GM23338 (cell line): ENCODE measurements around the gene ZNF19. TPM values are rescaled to one million over a fixed set of nuclear protein-coding genes. Genes with fewer than 3 reads are reported as not detected.

Experiments
- ATAC-seq: fragments of 200-7000 bp; cut with Tn5 transposase; 3 replicates; pipeline ENCODE4 v1.9.1; 2020
- DNase-seq: peaks from one replicate; pipeline ENCODE4 v3.0.0-alpha.2; 2015; ENCODE audit warnings: low spot score
- H2AFZ ChIP-seq: fragments of 200-600 bp; sonication (generic); 2 replicates; pipeline ENCODE4 v1.8.0; 2016; ENCODE audit warnings: antibody characterized with exemption, mild to moderate bottlenecking, moderate library complexity
- H3F3A ChIP-seq: fragments of 200-600 bp; sonication (generic); replicated peaks from 2 replicates; pipeline ENCODE4 v1.8.0; 2017; ENCODE audit warnings: antibody characterized with exemption, mixed run types, low read depth
- H3K27ac ChIP-seq: fragments of 200-600 bp; sonication (generic); 2 replicates; pipeline ENCODE4 v1.6.1; 2016; ENCODE audit warnings: low read depth
- H3K27me3 ChIP-seq: fragments of 200-600 bp; sonication (generic); 2 replicates; pipeline ENCODE4 v1.8.0; 2016; ENCODE audit warnings: mild to moderate bottlenecking, mixed run types, moderate library complexity; ENCODE audit not compliant: insufficient read depth
- H3K36me3 ChIP-seq: fragments of 200-600 bp; sonication (generic); 2 replicates; pipeline ENCODE4 v1.8.0; 2016; ENCODE audit warnings: mild to moderate bottlenecking; ENCODE audit not compliant: insufficient read depth
- H3K4me1 ChIP-seq: fragments of 200-600 bp; sonication (generic); 2 replicates; pipeline ENCODE4 v1.8.0; 2016; ENCODE audit warnings: mild to moderate bottlenecking, moderate library complexity; ENCODE audit not compliant: insufficient read depth
- H3K4me2 ChIP-seq: fragments of 200-600 bp; sonication (generic); 2 replicates; pipeline ENCODE4 v1.7.1; 2017; ENCODE audit warnings: mixed run types
- H3K4me3 ChIP-seq: fragments of 200-600 bp; sonication (generic); 2 replicates; pipeline ENCODE4 v1.6.1; 2016; ENCODE audit warnings: mixed run types
- H3K79me2 ChIP-seq: fragments of 200-600 bp; sonication (generic); replicated peaks from 2 replicates; pipeline ENCODE4 v1.8.0; 2017; ENCODE audit warnings: mild to moderate bottlenecking; ENCODE audit not compliant: insufficient read depth
- H3K9me2 ChIP-seq: fragments of 200-600 bp; sonication (generic); 2 replicates; pipeline ENCODE4 v1.8.0; 2017; ENCODE audit not compliant: insufficient read depth
- H4K20me1 ChIP-seq: fragments of 200-600 bp; sonication (generic); replicated peaks from 2 replicates; pipeline ENCODE4 v1.8.0; 2017; ENCODE audit warnings: mild to moderate bottlenecking; ENCODE audit not compliant: insufficient read depth
- H3K27ac Mint-ChIP-seq: 2 replicates; pipeline ENCODE4 v1.8.0; 2020; ENCODE audit warnings: inconsistent platforms, mild to moderate bottlenecking, moderate library complexity, mixed read lengths
- H3K27me3 Mint-ChIP-seq: 3 replicates; pipeline ENCODE4 v1.8.0; 2022; ENCODE audit warnings: low read depth, mild to moderate bottlenecking, moderate library complexity, mixed read lengths, inconsistent platforms; ENCODE audit not compliant: insufficient read depth, poor library complexity
- H3K36me3 Mint-ChIP-seq: 3 replicates; pipeline ENCODE4 v1.8.0; 2021; ENCODE audit warnings: low read depth, mild to moderate bottlenecking, inconsistent platforms, moderate library complexity, mixed read lengths
- H3K4me1 Mint-ChIP-seq: 3 replicates; pipeline ENCODE4 v1.8.0; 2020; ENCODE audit warnings: mild to moderate bottlenecking, inconsistent platforms, mixed read lengths
- H3K4me3 Mint-ChIP-seq: 3 replicates; pipeline ENCODE4 v1.8.0; 2021; ENCODE audit warnings: moderate library complexity, mild to moderate bottlenecking, inconsistent platforms, mixed read lengths
- H3K9me3 Mint-ChIP-seq: 3 replicates; pipeline ENCODE4 v1.8.0; 2020; ENCODE audit warnings: moderate library complexity, mild to moderate bottlenecking, inconsistent platforms, mixed read lengths
- CREB1 ChIP-seq: fragments of 250-450 bp; sonication (Bioruptor Pico); IDR thresholded peaks from 2 replicates; pipeline ENCODE4 v1.5.0; 2020; ENCODE audit warnings: low read depth, mild to moderate bottlenecking, moderate library complexity
- CTCF ChIP-seq, 2 experiments: fragments of 200-600 bp in 1 of 2; sonication (generic) in 1 of 2; conservative IDR thresholded peaks; 2 replicates each; pipeline versions ENCODE4 v1.5.1 to v1.6.1; 2016 to 2017; ENCODE audit warnings: antibody characterized with exemption in 2 of 2, low read depth in 2 of 2, mild to moderate bottlenecking in 2 of 2, moderate library complexity in 1 of 2
- ETS1 ChIP-seq: IDR thresholded peaks from 2 replicates; pipeline ENCODE4 v1.6.1; 2016; ENCODE audit warnings: antibody characterized with exemption
- EZH2 ChIP-seq: fragments of 200-600 bp; sonication (generic); IDR thresholded peaks from one replicate; pipeline ENCODE4 v1.8.0; 2017; ENCODE audit warnings: antibody characterized with exemption, mild to moderate bottlenecking, low read depth; ENCODE audit not compliant: unreplicated experiment
- EZH2phosphoT487 ChIP-seq: fragments of 200-600 bp; sonication (generic); IDR thresholded peaks from one replicate; pipeline ENCODE4 v1.8.1; 2018; ENCODE audit warnings: antibody characterized with exemption; ENCODE audit not compliant: unreplicated experiment
- JUNB ChIP-seq: IDR thresholded peaks from one replicate; pipeline ENCODE4 v1.6.1; 2016; ENCODE audit warnings: antibody characterized with exemption; ENCODE audit not compliant: unreplicated experiment
- NANOG ChIP-seq: IDR thresholded peaks from 2 replicates; pipeline ENCODE4 v1.6.1; 2016; ENCODE audit warnings: antibody characterized with exemption, borderline replicate concordance
- POLR2AphosphoS5 ChIP-seq: IDR thresholded peaks from 2 replicates; pipeline ENCODE4 v1.6.1; 2016; ENCODE audit warnings: antibody characterized with exemption, low read depth
- REST ChIP-seq: IDR thresholded peaks from one replicate; pipeline ENCODE4 v1.6.1; 2018; ENCODE audit warnings: antibody characterized with exemption; ENCODE audit not compliant: unreplicated experiment
- STAT1 ChIP-seq: IDR thresholded peaks from one replicate; pipeline ENCODE4 v1.6.1; 2016; ENCODE audit warnings: antibody characterized with exemption; ENCODE audit not compliant: unreplicated experiment
- ZNF114 ChIP-seq: fragments of 250-450 bp; sonication (Bioruptor Pico); IDR thresholded peaks from 2 replicates; pipeline ENCODE4 v1.5.0; 2020; ENCODE audit warnings: mild to moderate bottlenecking, moderate library complexity
- ZNF331 ChIP-seq: fragments of 250-450 bp; sonication (Bioruptor Pico); IDR thresholded peaks from 2 replicates; pipeline ENCODE4 v1.5.0; 2020; ENCODE audit warnings: low read depth, mild to moderate bottlenecking, moderate library complexity
- ZNF462 ChIP-seq: fragments of 250-450 bp; sonication (Bioruptor Pico); IDR thresholded peaks from 2 replicates; pipeline ENCODE4 v1.5.0; 2020; ENCODE audit warnings: mild to moderate bottlenecking, moderate library complexity
- long read RNA-seq: library from polyadenylated mRNA; unstranded; transcript quantifications from one replicate; pipeline ENCODE4 v2.0.0, GENCODE V29; 2020; ENCODE audit not compliant: unreplicated experiment
- polyA plus RNA-seq: library from polyadenylated mRNA; unstranded; fragments of >200 nt; fragmentation: Nextera tagmentation; extraction: Ambion mirVana; gene quantifications from 2 replicates; pipeline ENCODE4 v1.2.1, GENCODE V29; 2016
- total RNA-seq: library from RNA; depleted of rRNA; stranded (reverse); fragments of >200 nt; shearing (Covaris generic); gene quantifications from 2 replicates; pipeline ENCODE4 v1.2.3, GENCODE V29; 2014; rRNA removed

ZNF19 gene
- total RNA-seq (3.5 and 4.8 TPM in 2 replicates), polyA plus RNA-seq (1.0 and 1.4 TPM in 2 replicates)
- long read RNA-seq, partial matches to known transcripts = 0 of 2 reads
- long read RNA-seq, other reads (novel, unspliced or antisense) = 2 of 2 reads

- Mint-ChIP-seq H3K27ac (no peak within 1 kb of the TSS), H3K4me3 (no peak within 1 kb of the TSS), H3K9me3 (no peaks in the 10 kb centered on the region), H3K36me3 (no peaks in the 10 kb centered on the region), H3K27me3 (no peaks in the 10 kb centered on the region), H3K4me1 (no peaks in the 10 kb centered on the region)
- no peaks in the 10 kb centered on the region for H4K20me1 ChIP-seq
- DNase-seq (peak; percentile 20), ATAC-seq (no peak)
- H2AFZ ChIP-seq = peak within 1 kb of the TSS; percentile 76; the same call in 1 of the 2 replicates
- no peak within 1 kb of the TSS for H3K27ac ChIP-seq
- no peaks in the 10 kb centered on the region; the same call in 1 of the 2 replicates for H3K4me1 ChIP-seq
- no peaks in the 10 kb centered on the region for H3K79me2 ChIP-seq
- TF ChIP-seq ZNF114 = no peak
- no peak for TF ChIP-seq NANOG
- no peak for TF ChIP-seq CTCF (conservative IDR thresholded peaks at IDR 0.05; ENCODE audit: low read depth in 2 of 2)
- TF ChIP-seq ETS1 = no peak
- no peak for TF ChIP-seq ZNF331 (CRISPR knock-in tag)
- no peak for TF ChIP-seq EZH2phosphoT487
- no peak for TF ChIP-seq JUNB
- no peak for TF ChIP-seq POLR2AphosphoS5
- no peak for TF ChIP-seq STAT1
- no peak for TF ChIP-seq CREB1 (CRISPR knock-in tag)
- TF ChIP-seq REST = no peak
- TF ChIP-seq EZH2 = no peak
- TF ChIP-seq ZNF462 = no peak
- no peak within 1 kb of the TSS for H3K4me3 ChIP-seq
- no peaks in the 10 kb centered on the region for H3K36me3 ChIP-seq
- no peak within 1 kb of the TSS for H3K4me2 ChIP-seq
- no peaks in the 10 kb centered on the region for H3K27me3 ChIP-seq
- H3F3A ChIP-seq = no peaks in the 10 kb centered on the region
- no peaks in the 10 kb centered on the region for H3K9me2 ChIP-seq
Observed at GRCh38 chr16:71489122-71489521, at the start of gene ZNF19. Gene ZNF19, minus strand, starts transcription at chr16:71489324. Its CDS starts 7,210 bp downstream, at chr16:71482114.
